HG02759 (cell line): ENCODE measurements around the gene DNAH9.

Source experiments
- ATAC-seq: cut with Tn5 transposase; IDR thresholded peaks from one replicate; pipeline ENCODE4 v1.9.1; 2021; ENCODE audit warnings: mild to moderate bottlenecking, moderate library complexity; ENCODE audit not compliant: unreplicated experiment

Gene DNAH9

GRCh38 chr17:11598274-11599221, at the start of gene DNAH9:
Gene DNAH9 (plus strand): TSS chr17:11598470. CDS start chr17:11598499, 29 bp downstream.
- no peak for ATAC-seq

DNA sequence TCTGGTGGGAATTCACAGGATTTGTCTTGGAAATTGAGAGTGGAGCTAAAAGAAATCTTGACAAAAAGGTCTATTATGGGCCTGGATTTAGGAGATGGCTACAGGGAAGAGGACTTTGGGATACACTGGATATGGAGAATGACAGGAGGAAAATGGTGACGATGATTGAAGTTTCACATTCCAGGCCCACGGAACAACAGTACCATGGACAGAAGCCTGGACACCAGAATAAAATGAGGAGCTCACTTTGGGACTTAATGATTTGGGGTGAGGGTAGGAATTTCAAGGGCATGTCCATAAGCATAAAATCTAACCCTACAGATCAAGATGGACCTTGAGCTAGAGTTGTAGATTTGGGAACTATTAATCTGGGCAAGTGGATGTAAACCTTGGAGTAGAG, 47.8 kb upstream of the DNAH9 start:
- ATAC-seq, result no peak

DNA sequence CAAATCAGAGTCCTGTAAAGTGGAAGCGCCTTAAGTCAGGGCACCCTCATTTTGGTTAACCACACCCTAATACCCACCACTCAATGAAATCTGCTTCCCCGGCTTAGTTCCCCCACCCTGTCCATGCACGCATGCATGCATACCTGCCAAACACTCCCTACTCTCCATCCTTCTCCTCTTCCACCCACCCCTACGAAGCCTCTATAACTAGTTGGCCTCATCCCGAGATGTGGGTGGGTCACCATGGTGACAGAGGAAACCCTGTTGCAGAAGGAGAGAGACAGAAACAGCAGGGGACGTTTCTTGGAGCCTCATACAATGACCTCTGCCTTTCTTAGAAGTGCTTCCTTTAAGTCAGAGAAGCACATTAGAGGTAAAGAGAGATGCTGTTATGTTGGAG, 46.8 kb upstream of the DNAH9 start:
- ATAC-seq, result no peak

DNA sequence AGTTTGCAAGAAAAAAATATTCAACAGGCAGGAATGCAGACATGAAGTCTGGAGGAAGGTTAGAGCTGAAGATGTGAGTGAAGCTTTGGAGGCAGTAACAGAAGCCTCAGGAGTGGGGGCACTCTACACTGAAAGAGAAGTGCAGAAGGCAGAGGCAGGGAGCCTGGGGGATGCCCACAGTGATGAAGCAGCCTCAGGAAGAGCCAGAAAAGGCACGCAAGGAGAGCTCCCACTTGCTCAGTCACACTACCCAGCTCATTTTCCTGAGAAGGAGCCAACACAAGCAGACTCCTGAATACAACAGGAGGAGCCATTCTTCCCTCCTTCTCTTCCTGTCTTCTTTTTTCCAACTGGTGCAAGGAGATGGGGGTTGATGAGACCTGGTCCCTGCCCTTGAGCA, 45.1 kb upstream of the DNAH9 start:
- ATAC-seq, result no peak

DNA sequence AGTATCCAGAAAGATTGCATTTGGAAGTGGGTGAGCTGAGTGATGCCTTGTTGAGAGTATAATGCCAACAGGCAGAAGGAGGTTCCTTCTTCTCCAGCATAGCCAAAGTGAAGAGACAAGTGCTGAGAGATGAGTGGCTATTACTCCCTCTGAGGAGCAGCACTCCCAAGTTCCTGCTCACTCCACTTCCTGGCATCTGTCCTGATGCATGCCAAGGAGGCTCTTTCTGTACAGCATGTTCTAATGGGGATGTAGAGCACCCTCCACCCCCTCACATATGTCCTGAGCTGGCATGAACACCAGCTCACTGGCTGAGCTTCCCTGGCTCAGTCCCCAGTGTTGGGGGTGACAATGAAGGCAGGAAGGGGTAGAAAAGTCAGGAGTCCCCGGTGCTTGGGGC, 44.2 kb upstream of the DNAH9 start:
- no peak for ATAC-seq

GRCh38 chr17:11554542-11554941, 43.7 kb upstream of the DNAH9 start:
- no peak for ATAC-seq

- no peak for ATAC-seq
These were observed 42.7 kb upstream of the DNAH9 start for GRCh38 chr17:11555530-11555929.

GRCh38 chr17:11557727-11558452, 40.4 kb upstream of the DNAH9 start:
- ATAC-seq, result no peak

DNA sequence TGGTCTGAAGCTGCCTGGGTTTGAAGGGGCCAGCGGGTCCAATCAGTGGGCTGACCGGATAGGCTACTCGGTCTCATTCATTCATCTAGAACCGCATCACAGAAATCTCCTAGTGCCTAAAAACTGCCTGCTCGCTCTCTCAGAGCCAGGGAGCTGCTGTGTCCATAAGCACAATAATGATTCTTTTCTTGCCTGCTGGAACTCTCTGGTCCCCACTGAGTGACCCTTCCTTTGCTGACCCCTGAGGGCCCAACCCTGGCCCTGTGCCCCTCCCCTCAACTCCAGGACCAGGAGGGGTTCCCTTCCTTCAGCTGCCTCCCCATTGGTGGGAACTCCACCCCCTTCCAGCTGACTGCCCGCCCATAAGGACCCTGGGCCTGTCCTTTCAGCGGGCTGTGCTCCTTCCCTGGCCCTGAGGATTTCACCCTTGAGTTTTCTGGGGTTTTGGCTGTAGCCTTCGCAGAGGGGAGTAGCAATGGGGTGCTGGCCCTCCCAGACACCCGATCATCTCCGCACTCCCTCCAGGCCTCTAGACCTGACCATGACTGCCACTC, 39.5 kb upstream of the DNAH9 start:
- ATAC-seq, result no peak

GRCh38 chr17:11559601-11560000, 38.7 kb upstream of the DNAH9 start:
- ATAC-seq, result no peak

DNA sequence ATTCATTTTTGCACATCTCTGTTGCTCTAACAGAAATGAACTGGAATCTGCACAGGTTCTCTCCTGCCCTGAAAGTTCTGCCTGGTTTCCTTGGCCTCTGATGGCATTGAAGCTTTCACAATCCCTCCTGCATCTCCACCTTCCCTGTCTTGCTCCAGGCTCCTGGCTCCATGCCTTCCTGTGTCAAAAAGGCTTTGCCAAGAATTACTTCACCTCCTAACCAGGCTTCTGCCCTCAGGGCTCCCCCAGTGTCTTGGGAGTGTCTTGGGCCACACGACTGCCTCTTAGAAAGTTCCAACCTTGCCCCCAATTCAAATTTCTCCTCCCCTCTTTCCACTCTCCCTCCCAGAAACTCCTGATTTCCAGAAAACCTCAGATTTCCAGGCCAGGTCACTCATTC, 37.0 kb upstream of the DNAH9 start:
- ATAC-seq, result no peak

- no peak for ATAC-seq
These were observed 36.6 kb upstream of the DNAH9 start for GRCh38 chr17:11561702-11562101.

GRCh38 chr17:11564589-11565380, 33.5 kb upstream of the DNAH9 start:
- ATAC-seq, result no peak

DNA sequence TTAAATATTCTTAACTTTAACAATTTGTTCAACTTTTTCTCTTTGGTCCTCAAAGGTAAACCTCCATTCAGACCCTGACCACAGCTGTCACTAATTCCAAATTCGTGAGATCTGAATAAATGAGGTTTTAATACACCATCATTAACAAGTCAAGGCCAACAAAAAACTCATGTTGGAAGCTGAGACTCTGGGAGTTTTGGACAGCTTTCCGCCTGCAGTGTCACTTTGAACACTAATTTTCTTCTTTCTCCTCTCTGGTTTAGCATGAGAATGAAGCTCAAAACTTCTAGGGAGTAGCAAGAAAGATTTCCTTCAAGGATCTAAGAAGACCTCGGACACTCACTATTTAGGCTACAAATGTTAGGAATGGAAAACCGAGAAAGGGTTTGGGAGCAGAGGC, 32.7 kb upstream of the DNAH9 start:
- no peak for ATAC-seq

- no peak for ATAC-seq
These were observed 19.3 kb upstream of the DNAH9 start for GRCh38 chr17:11578998-11579397.

DNA sequence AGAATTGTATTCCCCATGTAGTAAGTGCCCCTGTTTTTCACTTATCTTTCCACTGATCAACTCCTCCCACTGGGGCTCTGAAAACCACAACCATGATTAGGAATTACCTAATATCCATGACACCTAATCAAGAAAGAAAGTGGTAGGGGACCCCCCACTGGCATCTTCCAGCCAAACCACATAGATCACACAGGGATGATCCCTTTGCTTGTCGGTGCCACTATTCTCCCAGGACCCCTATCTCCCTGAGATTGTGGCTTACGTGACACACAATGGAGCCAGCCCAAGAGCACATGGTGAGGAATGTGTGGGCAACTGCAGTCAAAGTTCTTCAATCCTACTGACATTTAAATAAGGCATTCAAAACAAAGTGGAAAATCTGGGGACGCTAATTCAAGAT, 17.6 kb upstream of the DNAH9 start:
- ATAC-seq, result no peak

DNA sequence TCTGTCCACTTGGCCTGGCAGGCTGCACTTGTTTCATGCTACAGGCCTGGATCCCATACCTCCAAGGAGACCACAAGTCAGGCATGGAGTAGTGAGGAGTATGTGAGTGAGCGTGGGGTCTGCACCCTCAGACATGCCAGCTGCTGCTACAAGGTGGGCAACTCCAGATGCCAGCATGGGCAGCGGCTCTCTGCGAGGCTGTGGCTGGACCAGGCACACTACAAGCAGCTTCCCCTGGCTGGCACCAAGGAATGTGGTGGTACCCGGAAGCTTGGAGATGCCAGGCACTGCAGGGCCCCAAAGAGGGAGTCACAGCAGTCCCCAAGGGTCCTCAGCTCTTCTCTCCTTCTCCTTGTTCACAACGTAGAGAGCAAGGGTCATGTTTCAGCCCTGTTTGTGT, 16.1 kb upstream of the DNAH9 start:
- no peak for ATAC-seq

GRCh38 chr17:11583306-11583992, 14.8 kb upstream of the DNAH9 start:
- ATAC-seq, result no peak

DNA sequence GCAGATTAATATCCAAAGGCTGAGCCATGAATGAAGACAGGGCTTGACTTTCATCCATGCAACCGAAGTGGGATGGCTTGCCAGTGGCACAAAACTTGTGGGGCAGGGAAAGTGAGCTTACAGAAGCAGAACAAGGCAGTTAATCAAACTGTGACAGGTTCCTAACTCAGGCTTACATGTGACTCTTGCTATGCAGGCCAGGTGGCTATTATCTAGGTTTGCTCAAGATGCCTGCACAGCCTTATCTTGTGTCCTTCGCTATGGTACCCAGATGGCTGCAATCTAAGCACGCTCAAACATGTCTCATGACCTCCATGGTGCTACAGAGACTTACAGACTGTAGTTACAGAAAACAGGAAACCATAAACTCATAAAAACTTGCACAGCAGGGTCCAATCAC, 8.6 kb upstream of the DNAH9 start:
- no peak for ATAC-seq

DNA sequence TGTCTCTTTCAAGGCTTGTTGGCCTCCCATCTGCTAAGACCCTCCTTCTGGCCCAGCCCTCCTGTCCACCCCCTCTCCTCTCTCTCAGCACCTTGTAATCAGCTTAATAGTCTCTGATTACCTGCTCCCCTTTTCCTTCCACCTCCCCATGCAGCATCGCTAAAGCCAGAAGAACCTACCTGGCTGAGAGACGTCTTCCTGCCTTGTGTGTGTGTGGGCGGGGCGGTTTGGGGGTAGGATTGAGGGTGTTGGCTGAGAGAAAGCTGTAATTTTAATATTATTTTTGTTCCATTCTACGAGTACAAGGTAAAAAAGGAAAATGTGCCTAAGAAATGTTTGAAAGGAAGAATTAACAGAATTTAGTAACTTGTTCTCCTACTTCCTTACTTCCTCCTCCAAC, 3.4 kb downstream of the DNAH9 start:
- no peak for ATAC-seq
